GM18870 (cell line): ENCODE results near the gene FAM78A.

Source experiments
- ATAC-seq: cut with Tn5 transposase; IDR thresholded peaks from one replicate; pipeline ENCODE4 v1.9.1; 2021; ENCODE audit warnings: moderate library complexity; ENCODE audit not compliant: unreplicated experiment

Gene FAM78A

DNA sequence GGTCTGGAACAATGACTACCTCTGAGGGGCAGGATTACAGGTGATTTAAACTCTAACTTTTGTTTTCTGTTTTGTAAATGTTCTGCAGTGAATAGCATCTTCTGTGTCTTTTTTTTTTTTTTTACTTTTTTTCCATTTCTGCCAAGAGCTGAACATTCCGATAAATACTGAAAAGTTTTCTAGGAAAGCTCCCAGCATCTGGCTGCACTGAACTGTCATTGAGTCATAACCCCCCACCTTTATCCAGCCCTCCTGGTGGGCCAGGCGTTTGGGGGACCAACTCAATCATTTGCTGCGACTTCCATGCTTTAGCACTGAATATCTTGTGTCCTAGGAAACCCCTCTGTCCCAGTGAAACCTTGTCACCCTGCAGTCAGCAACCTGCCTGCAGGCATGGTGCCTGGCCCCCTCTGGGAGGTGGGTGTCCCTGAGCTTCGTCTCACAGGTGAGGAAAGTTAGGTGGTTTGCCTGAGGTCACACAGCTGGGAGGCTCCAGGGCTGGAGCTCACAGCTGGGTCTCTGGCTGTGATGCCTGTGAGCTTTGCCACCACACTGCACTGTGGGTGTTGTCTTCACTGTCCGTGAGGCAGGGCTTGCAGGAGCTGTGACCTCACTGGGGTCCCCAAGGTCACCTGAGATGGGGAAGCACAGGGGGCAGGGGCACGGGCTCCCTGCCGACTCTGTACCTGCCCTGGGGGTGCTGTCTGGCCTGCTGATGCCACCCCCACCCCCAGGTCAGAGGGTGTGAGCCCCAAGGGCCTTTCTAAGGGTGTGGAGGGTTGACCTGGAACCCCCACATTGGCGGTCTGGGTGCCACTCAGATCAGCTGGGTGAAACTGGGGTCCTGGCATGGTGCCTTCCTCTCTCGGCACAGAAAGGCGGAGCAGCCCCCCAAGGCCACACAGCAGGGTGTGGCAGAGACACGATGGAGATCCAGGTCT is 27.3 kb upstream of the FAM78A start:
- ATAC-seq, result no peak

DNA sequence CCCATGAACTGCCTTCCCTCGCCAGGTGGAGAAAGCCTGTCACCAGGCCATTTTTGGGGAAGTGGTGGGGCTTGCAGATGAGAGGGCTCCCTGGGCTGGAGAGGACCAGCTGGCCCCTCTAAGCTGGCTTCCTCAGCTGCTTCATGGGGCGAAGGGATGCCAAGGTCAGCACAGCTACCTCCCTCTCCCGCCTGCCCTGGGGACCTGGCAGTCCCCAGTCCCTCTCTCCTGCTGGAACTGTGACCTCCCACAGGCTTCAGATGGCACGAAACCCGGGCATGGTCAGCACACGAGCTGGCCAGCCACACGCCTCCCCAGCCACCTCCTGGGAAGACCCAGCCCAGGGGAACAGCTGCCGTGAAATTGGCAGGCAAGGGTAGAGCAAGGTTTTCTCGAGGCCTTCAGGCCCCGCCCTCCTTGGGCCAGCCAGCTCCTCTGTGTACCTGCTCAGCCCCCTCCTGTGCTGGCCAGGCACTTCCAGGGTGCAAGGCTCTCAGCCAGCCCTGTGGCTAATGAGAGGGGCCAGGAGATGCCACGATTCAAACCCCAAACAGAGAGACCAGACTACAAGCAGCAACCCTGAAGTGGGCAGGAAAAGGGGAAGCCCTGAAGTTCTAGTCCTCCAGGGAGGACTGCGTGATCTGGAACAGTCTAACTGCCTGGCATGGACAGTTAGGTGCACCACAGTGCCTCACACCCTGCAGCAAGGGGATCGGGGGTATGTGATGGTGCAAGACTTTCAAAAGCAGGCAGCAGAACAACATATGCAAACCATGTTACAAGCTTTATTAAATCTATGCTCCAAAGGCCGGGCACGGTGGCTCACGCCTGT is 26.1 kb upstream of the FAM78A start:
- no peak for ATAC-seq

DNA sequence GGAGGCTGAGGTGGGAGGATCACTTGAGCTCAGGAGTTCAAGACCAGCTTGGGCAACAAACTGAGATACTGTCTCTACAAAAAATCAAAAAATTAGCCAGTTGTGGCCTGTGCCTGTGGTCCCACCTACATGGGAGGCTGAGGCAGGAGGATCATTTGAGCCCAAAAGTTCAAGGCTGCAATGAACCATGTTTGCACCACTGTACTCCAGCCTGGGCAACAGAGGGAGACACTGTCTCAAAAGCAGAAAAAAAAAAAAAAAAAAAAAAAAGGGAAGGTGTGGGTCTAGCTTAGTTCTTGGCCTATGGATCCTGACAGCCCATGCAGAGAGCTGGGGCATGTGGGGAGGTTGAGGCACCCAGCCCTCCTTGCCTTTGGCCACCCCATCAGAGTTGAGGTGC is 24.1 kb upstream of the FAM78A start:
- ATAC-seq, result no peak

DNA sequence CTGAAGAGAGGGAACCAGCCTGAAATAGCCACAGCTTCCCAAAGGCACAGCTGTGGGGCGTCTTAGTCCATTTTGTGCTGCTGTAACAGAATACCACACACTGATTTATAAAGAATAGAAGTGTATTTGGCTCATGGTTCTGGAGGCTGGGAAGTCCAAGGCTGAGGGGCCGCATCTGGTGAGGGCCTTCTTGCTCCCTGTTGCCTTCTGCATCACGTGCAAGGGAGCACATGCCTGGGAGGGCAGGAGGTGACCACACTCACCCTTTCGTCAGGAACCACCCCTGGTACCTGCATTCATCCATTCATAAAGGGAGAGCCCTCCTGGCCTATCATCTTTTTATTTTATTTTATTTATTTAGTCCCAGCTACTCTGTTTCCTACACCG is 23.6 kb upstream of the FAM78A start:
- ATAC-seq, result no peak

DNA sequence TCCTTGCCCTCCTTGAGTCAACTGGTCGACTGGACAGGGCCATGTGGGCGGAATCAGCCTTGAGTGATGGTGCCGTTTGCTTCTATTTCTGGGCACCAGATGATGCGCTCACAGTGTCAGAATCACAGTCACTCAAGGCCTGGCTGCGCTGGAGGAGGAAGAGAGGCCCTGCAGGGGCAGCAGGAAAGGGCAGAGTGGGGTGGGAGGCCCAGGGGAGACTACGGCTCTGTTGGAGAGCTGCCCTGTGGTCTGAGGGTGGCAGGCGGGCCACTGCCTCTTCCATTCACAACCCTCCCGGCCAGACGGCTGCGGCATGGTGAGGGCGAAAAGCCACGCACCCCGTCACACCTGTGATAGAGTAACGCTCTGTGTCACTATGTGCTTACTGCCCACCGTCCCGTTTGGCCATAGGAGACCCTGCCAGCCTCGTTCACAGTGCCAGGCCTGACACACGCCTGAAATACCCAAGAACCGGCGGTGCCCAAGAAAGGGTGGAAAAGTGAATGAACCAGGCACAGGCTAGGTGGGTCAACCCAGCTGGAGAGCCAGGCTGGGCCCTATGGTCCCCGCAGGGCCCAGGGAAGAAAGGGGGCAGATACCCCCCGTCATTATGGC is 23.1 kb upstream of the FAM78A start:
- no peak for ATAC-seq

DNA sequence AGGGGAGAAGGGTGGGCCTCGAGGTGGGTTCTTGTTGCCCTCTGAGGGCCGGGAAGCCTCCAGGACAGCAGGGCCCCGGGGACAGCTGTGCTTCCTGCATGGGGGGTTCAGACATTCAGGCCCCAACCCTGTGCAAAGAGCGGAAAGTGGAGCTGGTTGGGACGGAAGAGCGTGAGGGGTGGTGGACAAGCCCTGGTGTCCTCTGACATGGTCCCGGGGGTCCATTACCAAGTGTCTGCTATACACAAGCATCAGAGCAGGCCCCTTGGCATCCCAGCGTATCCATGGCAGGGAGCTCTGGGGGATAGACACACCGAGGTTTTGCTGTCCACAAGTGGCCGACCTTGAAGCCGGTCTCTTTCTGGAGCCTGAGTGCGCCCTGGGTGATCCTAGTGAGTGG is 22.5 kb upstream of the FAM78A start:
- ATAC-seq, result no peak

DNA sequence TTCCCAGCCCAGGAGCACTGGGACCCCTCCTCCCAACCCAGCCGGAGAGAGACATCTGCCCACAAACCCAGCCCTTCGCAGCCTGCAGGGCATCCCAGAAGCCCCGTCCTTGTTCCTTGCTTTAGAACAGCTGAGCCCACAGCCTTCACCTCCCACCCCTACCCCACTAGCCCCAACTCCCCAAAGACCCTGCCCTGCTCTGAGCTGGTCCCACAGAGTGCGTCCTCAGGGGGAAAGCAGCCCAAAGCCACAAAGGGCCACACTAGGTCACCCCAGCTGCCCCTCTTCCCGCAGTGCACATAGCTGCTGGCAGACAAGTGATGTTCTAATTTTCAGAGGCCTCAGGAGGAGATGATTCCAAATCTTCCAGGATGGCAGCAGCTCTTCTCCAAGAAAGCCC is 22.0 kb upstream of the FAM78A start:
- ATAC-seq, result no peak

DNA sequence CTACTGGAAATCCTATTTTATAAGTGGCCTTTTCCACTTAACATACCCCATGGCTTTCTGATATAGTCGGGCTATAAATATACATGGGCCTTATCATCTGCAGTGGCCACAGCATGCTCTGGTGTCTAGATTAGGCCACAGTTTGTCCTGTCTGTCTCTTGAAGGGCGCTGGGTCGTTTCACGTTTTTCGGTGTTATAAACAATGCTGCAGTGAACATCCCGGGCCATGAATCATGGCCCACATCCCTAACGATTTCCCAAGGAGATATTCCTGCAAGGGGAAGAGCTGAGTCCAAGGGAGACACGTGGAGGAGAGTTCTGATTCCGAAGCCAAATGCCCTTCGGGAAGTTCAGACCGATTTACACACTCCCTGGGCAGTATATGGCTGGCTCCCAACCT is 21.6 kb upstream of the FAM78A start:
- ATAC-seq, result no peak

DNA sequence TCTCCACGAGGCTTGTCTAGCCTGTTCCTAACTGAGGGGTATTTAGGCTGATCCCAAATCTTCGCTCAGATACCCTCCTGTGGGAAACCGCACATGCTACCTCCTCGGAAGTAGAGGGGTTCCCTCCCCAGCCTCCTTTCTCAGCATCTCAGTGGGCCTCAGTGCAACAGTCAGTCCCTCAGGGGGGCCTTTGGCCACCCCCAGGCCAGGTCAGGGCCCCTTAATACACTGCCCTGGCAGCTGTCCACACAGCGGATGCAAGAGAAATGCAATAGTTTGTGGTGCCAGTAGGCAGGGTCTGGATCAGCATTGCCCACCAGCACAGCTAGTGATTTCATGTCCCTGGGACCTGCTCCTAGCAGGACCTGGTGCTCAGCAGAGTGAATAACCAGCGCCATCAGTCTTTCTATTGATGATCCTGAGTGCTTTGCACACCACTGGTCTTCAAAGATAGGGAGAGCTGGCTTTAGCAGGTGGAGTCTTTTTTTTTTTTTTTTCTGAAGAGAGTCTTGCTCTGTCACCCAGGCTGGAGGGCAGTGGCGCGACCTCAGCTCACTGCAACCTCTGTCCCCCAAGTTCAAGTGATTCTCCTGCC is 20.7 kb upstream of the FAM78A start:
- no peak for ATAC-seq

DNA sequence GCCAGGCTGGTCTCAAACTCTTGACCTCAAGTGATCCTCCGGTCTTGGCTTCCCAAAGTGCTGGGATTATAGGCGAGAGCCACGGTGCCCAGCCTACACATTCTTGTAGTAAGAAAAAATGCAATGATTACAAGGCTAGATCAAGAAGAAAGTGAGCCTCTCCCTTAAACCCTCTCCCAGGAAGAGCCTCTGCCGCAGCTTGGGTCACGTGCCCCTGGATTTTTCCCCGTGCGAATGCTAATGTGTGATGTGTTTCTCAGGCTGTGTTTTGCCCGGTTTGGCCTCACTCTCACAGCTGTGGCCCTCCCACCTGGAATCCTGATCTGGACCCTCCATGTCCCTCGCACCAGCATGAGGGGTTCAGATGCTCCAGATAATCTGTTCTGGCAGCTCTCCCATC is 20.1 kb upstream of the FAM78A start:
- ATAC-seq, result no peak

DNA sequence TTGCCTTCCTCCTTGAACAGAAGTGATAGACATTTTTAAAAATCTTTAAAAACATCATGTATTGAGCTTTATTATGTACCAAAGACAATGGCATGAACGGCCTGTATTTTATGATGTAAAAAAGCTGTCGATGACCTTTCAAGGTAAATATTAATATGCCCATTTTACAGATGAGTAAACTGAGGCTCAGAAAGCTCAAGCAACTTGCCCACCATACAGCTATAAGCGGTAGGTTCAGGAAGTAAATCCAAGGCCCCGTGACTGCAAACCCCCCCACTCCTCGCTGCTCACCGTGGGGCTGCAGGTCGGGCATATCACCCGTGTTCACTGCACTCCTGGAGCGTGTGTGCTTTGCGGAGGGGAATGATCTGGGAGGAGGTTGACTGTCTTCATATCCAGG is 16.6 kb upstream of the FAM78A start:
- ATAC-seq, result no peak

DNA sequence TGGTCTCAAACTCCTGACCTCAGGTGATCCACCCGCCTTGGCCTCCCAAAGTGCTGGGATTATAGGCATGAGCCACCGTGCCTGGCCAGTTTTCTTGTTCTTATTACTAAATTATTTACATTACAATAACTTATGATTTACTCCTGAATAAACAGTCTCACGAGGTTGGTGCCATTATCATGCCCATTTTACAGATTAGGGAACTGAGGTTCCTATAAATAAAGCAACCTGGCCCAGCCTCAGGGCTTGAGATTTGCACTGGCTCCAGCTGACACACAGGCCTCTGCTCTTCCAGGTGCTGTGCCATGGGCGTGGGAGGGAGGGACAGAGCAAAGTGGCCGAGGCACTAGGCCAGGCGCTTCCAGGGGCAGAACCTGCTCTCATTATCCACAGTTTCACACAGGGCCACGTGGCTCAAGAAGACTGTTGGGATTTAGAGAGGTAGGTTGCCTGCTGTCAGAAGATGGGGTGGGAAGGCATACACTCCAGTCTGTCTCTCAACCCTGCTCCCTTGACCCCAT is 15.5 kb upstream of the FAM78A start:
- no peak for ATAC-seq

DNA sequence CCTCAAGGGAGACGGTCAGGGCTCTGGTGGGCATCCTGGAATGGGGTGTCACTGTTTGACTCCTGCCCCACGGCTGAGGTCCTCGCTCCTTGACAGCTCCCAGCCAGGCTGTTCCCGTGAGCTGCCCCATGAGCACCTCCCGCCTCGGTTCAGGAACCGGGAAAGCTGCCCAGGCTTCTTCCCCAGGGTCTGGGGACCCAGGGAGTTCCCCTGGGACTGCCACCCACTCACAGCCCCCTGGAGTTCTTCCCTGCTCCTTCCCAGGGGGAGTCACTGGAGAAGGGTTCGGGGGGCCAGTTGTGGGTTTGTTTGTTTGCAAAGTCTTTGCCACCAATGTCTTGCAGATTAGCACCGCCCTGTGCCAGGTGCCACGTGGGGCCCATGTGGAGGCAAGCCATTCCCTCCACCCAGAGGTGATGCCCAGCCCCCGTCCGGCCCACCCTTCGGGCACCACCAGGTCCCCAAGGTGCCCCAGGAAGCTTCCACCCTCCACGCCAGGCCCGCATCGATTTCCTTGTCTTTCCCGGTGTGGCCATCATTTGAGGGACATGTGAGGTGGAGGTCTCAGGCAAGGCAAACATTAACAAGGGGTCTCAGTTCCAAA is 14.6 kb upstream of the FAM78A start:
- no peak for ATAC-seq

DNA sequence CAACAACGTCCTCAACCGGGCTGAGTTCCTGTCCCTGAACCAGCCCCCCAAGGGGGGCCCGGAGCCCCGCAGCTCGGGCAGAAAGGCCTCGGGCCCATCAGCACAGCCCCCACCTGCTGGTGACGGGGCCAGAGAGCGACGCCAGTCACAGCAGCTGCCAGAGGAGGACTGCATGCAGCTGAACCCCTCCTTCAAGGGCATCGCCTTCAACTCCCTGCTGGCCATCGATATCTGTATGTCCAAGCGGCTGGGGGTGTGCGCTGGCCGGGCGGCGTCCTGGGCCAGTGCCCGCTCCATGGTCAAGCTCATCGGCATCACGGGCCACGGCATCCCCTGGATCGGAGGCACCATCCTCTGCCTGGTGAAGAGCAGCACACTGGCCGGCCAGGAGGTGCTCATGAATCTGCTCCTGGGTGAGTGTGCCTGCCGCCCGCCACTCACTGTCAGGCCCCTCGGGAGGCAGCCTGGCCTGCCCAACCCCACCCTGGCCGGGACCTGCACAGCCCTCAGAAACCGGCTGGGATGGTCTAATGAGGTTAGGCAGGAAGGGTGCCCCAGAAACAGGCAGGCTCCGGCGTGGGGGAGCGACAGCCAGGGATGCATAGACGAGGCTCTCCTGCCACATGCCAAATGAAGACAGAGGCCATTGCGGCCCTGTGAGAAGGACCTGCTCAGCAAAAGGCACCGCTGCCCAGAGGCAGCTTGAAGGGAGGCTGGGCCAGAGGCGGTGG is 13.9 kb upstream of the FAM78A start:
- no peak for ATAC-seq

DNA sequence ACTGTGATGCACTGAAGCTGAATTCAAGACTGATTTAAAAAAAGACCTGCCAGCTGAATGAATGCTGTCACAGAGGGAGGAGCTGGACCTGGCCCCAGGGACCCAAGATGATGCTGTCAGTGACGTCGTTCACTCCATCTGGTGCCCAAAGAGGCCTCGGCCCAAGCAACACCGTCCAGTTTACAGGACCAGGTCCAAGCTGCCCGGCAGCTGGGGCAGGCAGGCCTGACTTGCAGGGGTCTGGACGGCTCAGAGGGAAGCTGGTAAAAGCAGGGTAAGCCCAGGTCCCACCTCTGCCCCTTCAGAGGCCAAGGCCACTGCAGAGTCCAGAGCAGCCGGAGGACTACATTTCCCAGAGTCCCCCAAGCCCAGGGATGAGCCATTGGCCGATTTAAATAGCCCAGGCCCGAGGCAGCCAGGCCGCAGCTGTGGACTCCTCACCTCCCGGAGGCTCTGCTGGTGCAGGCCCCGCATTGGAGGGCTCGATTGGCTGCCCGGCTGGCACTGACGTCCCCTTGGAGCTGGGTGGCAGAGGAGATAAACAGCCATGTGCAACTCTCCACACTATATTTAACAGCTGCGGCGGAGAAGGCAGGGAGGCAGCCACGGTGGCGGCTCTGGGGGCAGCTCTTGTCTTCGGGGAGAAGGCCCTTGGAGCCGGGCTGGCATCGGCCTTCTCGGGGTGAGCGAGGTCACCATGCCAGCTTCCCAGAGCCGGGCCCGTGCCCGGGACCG is 13.2 kb upstream of the FAM78A start, which contains the start of gene PLPP7:
PLPP7 (plus strand) TSS at position 423 of the 735 bp plus-strand sequence; CDS start at position 698, 275 bp downstream.
- no peak for ATAC-seq

DNA sequence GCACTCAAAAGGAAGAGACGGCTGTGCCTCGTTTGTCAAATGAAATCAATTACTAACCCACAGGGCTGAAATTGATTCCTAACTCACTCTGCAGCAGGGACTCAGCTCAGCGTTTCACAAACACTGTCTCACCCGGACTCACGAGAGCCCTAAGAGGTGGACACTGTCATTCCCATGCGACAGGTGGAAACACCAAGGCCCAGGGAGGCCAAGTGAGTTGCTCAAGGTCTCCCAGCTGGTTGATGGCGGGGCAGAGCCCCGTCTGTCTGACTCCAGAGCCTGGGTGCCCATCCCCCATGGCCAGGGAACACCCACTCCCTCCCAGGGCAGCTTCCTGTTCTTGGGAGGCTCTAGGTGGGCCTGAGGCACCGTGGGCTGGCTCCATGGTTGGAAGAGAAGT is 11.9 kb upstream of the FAM78A start:
- ATAC-seq, result no peak

DNA sequence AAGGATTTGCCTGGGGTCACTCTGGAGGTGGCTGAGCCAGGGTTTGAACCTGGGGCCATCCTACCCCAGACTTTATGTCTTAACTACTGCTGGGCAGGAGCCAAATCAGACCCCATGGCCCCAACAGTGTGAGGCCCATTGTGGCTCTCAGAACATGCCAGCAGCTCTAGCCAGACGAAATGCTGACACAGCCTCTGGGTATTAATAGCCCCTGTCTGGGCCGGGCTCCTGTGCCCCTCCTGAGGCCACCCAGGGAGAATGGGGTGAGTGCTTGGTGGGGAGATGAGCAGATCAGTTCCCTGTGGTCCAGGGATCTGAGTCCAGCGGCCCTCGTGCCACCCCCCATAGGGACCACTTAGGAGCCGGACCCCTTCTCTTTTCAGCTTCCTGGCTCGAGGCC is 11.0 kb upstream of the FAM78A start:
- ATAC-seq, result no peak

DNA sequence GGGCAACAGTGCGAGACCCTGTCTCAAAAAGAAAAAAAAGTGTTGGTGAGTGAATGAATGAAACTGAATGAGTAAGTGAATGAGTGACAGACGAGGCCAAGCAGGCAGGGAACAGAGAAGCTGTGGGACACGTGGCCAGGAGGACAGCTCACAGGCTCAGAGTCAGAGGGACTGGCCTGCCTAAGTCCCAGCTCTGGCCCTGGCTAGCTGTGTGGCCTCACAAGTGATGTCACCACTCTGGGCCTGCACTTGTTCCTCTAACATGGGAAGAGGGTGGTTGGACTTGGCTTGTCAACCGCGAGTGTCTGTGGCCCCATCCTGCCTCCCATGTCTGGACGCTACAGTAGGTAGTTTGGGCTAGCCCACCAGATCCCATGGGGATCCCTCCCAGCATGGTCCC is 8.5 kb upstream of the FAM78A start:
- no peak for ATAC-seq
